Ureter (tissue), 1 donor: ENCODE measurements around the gene CNOT6L. TPM values are rescaled to one million over a fixed set of nuclear protein-coding genes. Genes with fewer than 3 reads are reported as not detected.
"Not testable (repeated sequence)": the region's sequence is repeated elsewhere in the genome, so short reads cannot be mapped to it uniquely, and the experiment has no call there.

Experiments used
- DNase-seq: peaks from one replicate; pipeline ENCODE4 v3.0.0-alpha.2; 2020; ENCODE audit warnings: low spot score
- total RNA-seq: library from RNA; stranded (reverse); gene quantifications from one replicate; pipeline ENCODE4 v1.2.4, GENCODE V29; 2023
- donor health status: DM: yes; HTN: yes; CAD: no.

CNOT6L gene
- total RNA-seq, 1 donor from 2014 or later, result 64.7 TPM

- no peak for DNase-seq
Measured at GRCh38 chr4:77782102-77782835, 36.9 kb downstream of the CNOT6L start.

- DNase-seq, result not testable (repeated sequence)
Measured at GRCh38 chr4:77780762-77781161, 38.4 kb downstream of the CNOT6L start.

- no peak for DNase-seq
Measured at GRCh38 chr4:77777135-77777807, 41.9 kb downstream of the CNOT6L start.

GRCh38 chr4:77776182-77777134 lies 42.7 kb downstream of the CNOT6L start:
- no peak for DNase-seq

- no peak for DNase-seq
Measured at GRCh38 chr4:77773101-77773500, 46.1 kb downstream of the CNOT6L start.

GRCh38 chr4:77771566-77771965 lies 47.6 kb downstream of the CNOT6L start:
- no peak for DNase-seq

GRCh38 chr4:77765720-77766119 lies 53.4 kb downstream of the CNOT6L start:
- no peak for DNase-seq

GRCh38 chr4:77762531-77762930 lies 56.6 kb downstream of the CNOT6L start:
- no peak for DNase-seq

- DNase-seq, result no peak
Measured at GRCh38 chr4:77761595-77761994, 57.6 kb downstream of the CNOT6L start.

GRCh38 chr4:77758804-77759203 lies 60.4 kb downstream of the CNOT6L start:
- DNase-seq, result no peak

- DNase-seq, result no peak
Measured at GRCh38 chr4:77751764-77752163, 67.4 kb downstream of the CNOT6L start.

- no peak for DNase-seq
Measured at GRCh38 chr4:77745792-77746191, 73.4 kb downstream of the CNOT6L start.

GRCh38 chr4:77742054-77742453 lies 77.1 kb downstream of the CNOT6L start:
- DNase-seq, result no peak

- DNase-seq, result no peak
Measured at GRCh38 chr4:77740480-77740879, 78.7 kb downstream of the CNOT6L start.

GRCh38 chr4:77734928-77735327 lies 84.2 kb downstream of the CNOT6L start:
- no peak for DNase-seq

GRCh38 chr4:77731656-77732055 lies 87.5 kb downstream of the CNOT6L start:
- no peak for DNase-seq

GRCh38 chr4:77728420-77728819 lies 90.7 kb downstream of the CNOT6L start:
- no peak for DNase-seq

- no peak for DNase-seq
Measured at GRCh38 chr4:77721073-77721472, 98.1 kb downstream of the CNOT6L start.

GRCh38 chr4:77718500-77718899 lies 100.7 kb downstream of the CNOT6L start:
- DNase-seq, result not testable (repeated sequence)

GRCh38 chr4:77715414-77716290 lies 103.5 kb downstream of the CNOT6L start:
- no peak for DNase-seq

- DNase-seq, result no peak
Measured at GRCh38 chr4:77714514-77714913, 104.7 kb downstream of the CNOT6L start.
